Putamen (tissue), 1 donor: ENCODE measurements around the gene FKBP1A.
"Not testable (repeated sequence)": the region's sequence is repeated elsewhere in the genome, so short reads cannot be mapped to it uniquely, and the experiment has no call there.

Experiments
- DNase-seq: peaks from one replicate; pipeline ENCODE4 v3.0.0-alpha.2; 2016; ENCODE audit warnings: low spot score

Gene FKBP1A

GRCh38 chr20:1417273-1417672 is 24.4 kb upstream of the FKBP1A start:
- no peak for DNase-seq

- no peak for DNase-seq
Observed at GRCh38 chr20:1415667-1416468, 23.0 kb upstream of the FKBP1A start.

- no peak for DNase-seq
Observed at GRCh38 chr20:1414982-1415381, 22.1 kb upstream of the FKBP1A start.

GRCh38 chr20:1405801-1406200 is 12.9 kb upstream of the FKBP1A start:
- DNase-seq, result no peak

- no peak for DNase-seq
Observed at GRCh38 chr20:1403624-1404023, 10.8 kb upstream of the FKBP1A start.

- no peak for DNase-seq
Observed at GRCh38 chr20:1402149-1402548, 9.3 kb upstream of the FKBP1A start.

- no peak for DNase-seq
Observed at GRCh38 chr20:1401451-1401907, 8.6 kb upstream of the FKBP1A start.

- not testable (repeated sequence) for DNase-seq
Observed at GRCh38 chr20:1399678-1400366, 7.0 kb upstream of the FKBP1A start.

- not testable (repeated sequence) for DNase-seq
Observed at GRCh38 chr20:1398185-1398584, 5.3 kb upstream of the FKBP1A start.

- DNase-seq, result no peak
Observed at GRCh38 chr20:1397710-1398109, 4.9 kb upstream of the FKBP1A start.

GRCh38 chr20:1396702-1397101 is 3.8 kb upstream of the FKBP1A start:
- no peak for DNase-seq

GRCh38 chr20:1396264-1396663 is 3.4 kb upstream of the FKBP1A start:
- DNase-seq, result no peak

- DNase-seq, result no peak
Observed at GRCh38 chr20:1394686-1395085, 1.8 kb upstream of the FKBP1A start.

GRCh38 chr20:1393507-1393882 is 641 bp upstream of the FKBP1A start:
- no peak for DNase-seq

- no peak for DNase-seq
Observed at GRCh38 chr20:1392443-1392692, 486 bp downstream of the FKBP1A start.

- DNase-seq, result no peak
Observed at GRCh38 chr20:1391640-1392442, 1.0 kb downstream of the FKBP1A start.

- DNase-seq, result peak; percentile 77
Observed at GRCh38 chr20:1390581-1391403, 2.1 kb downstream of the FKBP1A start.

- peak; percentile 70 for DNase-seq
Observed at GRCh38 chr20:1389703-1390580, 2.9 kb downstream of the FKBP1A start.

- DNase-seq, result no peak
Observed at GRCh38 chr20:1388741-1389483, 3.9 kb downstream of the FKBP1A start.

GRCh38 chr20:1388253-1388652 is 4.6 kb downstream of the FKBP1A start:
- no peak for DNase-seq
